Thoracic aorta (tissue), 2 donors: ENCODE measurements around the gene CRAMP1. TPM values are rescaled to one million over a fixed set of nuclear protein-coding genes. Genes with fewer than 3 reads are reported as not detected.

Experiments
- ATAC-seq: fragments of 150-250 bp; one replicate; pipeline ENCODE4 v1.8.0; 2017; ENCODE audit warnings: low read depth; ENCODE audit not compliant: insufficient number of reproducible peaks, low FRiP score
- DNase-seq: peaks from one replicate; pipeline ENCODE4 v3.0.0-alpha.2; 2020; ENCODE audit warnings: low spot score
- H3K27ac ChIP-seq, 2 donors: fragments of 200-600 bp; sonication (generic); 1 replicate in 1 of 2; 2 replicates in 1 of 2; pipeline ENCODE4 v1.5.1; 2016; ENCODE audit warnings: mild to moderate bottlenecking in 2 of 2, moderate library complexity in 2 of 2
- H3K27me3 ChIP-seq: fragments of 200-600 bp; sonication (generic); replicated peaks from 2 replicates; pipeline ENCODE4 v1.6.0; 2016; ENCODE audit warnings: mild to moderate bottlenecking; ENCODE audit not compliant: insufficient read depth
- H3K36me3 ChIP-seq: fragments of 200-600 bp; sonication (generic); one replicate; pipeline ENCODE4 v1.5.1; 2016
- H3K4me1 ChIP-seq, 2 donors: fragments of 200-600 bp; sonication (generic); 1 replicate in 1 of 2; 2 replicates in 1 of 2; pipeline versions ENCODE4 v1.5.1 to v1.6.0; 2016; ENCODE audit warnings: low read depth in 2 of 2, mild to moderate bottlenecking in 1 of 2; ENCODE audit not compliant: control insufficient read depth in 1 of 2
- H3K4me3 ChIP-seq: fragments of 200-600 bp; sonication (generic); 2 replicates; pipeline ENCODE4 v1.5.1; 2016; ENCODE audit warnings: mild to moderate bottlenecking
- H3K9me3 ChIP-seq: fragments of 200-600 bp; sonication (generic); 2 replicates; pipeline ENCODE4 v1.5.1; 2016
- CTCF ChIP-seq: fragments of 200-600 bp; sonication (generic); IDR thresholded peaks from one replicate; pipeline ENCODE4 v1.5.1; 2019; ENCODE audit warnings: antibody characterized with exemption
- total RNA-seq, 2 donors: library from RNA; depleted of rRNA; stranded (reverse); fragments of >200 nt; gene quantifications; one replicate each; pipeline versions ENCODE4 v1.1.0 to v1.2.3, GENCODE V29; 2016

Gene CRAMP1
- total RNA-seq, 2 donors from 2014 or later = 15.0 to 21.4 TPM

GRCh38 chr16:1670371-1670770, 58.2 kb downstream of the CRAMP1 start:
- no peak for DNase-seq
- TF ChIP-seq CTCF = no peak
- H3K4me3 ChIP-seq = no peak overlapping the region
- H3K36me3 ChIP-seq = peaks cover 95% of the 10 kb centered on the region
- no peaks in the 10 kb centered on the region for H3K4me1 ChIP-seq
- no peaks in the 10 kb centered on the region for H3K9me3 ChIP-seq
- ATAC-seq = no peak
- no peaks in the 10 kb centered on the region for H3K27me3 ChIP-seq
- H3K27ac ChIP-seq = no peak overlapping the region

GRCh38 chr16:1670866-1671265, 58.7 kb downstream of the CRAMP1 start:
- Histone ChIP-seq H3K27me3 (no peaks in the 10 kb centered on the region), H3K27ac (no peak overlapping the region), H3K9me3 (no peaks in the 10 kb centered on the region), H3K4me3 (no peak overlapping the region), H3K4me1 (no peaks in the 10 kb centered on the region), H3K36me3 (peaks cover 92% of the 10 kb centered on the region)
- ATAC-seq (no peak), DNase-seq (no peak)
- TF ChIP-seq CTCF = no peak

GRCh38 chr16:1673424-1674151, 61.4 kb downstream of the CRAMP1 start:
- ATAC-seq (no peak), DNase-seq (no peak)
- no peaks in the 10 kb centered on the region for H3K9me3 ChIP-seq
- TF ChIP-seq CTCF = no peak
- no peak overlapping the region for H3K27ac ChIP-seq
- H3K4me1 ChIP-seq = no peaks in the 10 kb centered on the region
- H3K27me3 ChIP-seq = no peaks in the 10 kb centered on the region
- peaks cover 65% of the 10 kb centered on the region for H3K36me3 ChIP-seq
- H3K4me3 ChIP-seq = no peak overlapping the region

GRCh38 chr16:1674306-1674705, 62.1 kb downstream of the CRAMP1 start:
- TF ChIP-seq CTCF = no peak
- Histone ChIP-seq H3K36me3 (peaks cover 59% of the 10 kb centered on the region), H3K27ac (no peak overlapping the region), H3K27me3 (no peaks in the 10 kb centered on the region), H3K4me3 (no peak overlapping the region), H3K4me1 (peaks cover 6 to 7% of the 10 kb centered on the region in 2 donors), H3K9me3 (no peaks in the 10 kb centered on the region)
- no peak for DNase-seq
- no peak for ATAC-seq

GRCh38 chr16:1674751-1675664, 62.8 kb downstream of the CRAMP1 start:
- Histone ChIP-seq H3K9me3 (no peaks in the 10 kb centered on the region), H3K27me3 (no peaks in the 10 kb centered on the region), H3K4me1 (peaks cover 6 to 11% of the 10 kb centered on the region in 2 donors), H3K4me3 (no peak overlapping the region), H3K36me3 (peaks cover 52% of the 10 kb centered on the region), H3K27ac (no peak overlapping the region)
- ATAC-seq (no peak), DNase-seq (no peak)
- no peak for TF ChIP-seq CTCF
